ENCODE measurements around the gene AQP10.

- TF ChIP-seq CTCF (conservative IDR thresholded peaks at IDR 0.05 in 1 of 2, IDR thresholded peaks at IDR 0.05 in 1 of 2; ENCODE audit: low read depth in 1 of 2, low read length in 2 of 2) (no peak), EZH2 (IDR thresholded peaks at IDR 0.05; ENCODE audit: low read length, missing control alignments) (no peak)
Measured at GRCh38 chr1:154295408-154296235, 25.3 kb upstream of the AQP10 start.

All from fibroblast of lung (primary cell).